Keratinocyte (primary cell): ENCODE results near the gene VAT1L.

Source experiments
- CTCF ChIP-seq, 3 experiments: IDR thresholded peaks in 1 of 3; conservative IDR thresholded peaks in 1 of 3; optimal IDR thresholded peaks in 1 of 3; 2 replicates in 2 of 3; 3 replicates in 1 of 3; pipeline versions ENCODE3 to v1.5.1; 2011; ENCODE audit warnings: low read length in 3 of 3, mild to moderate bottlenecking in 3 of 3, moderate library complexity in 2 of 3, control low read depth in 1 of 3, inconsistent platforms in 1 of 3; ENCODE audit not compliant: insufficient read depth in 2 of 3; ENCODE audit errors: extremely low read depth in 1 of 3
- EZH2 ChIP-seq: IDR thresholded peaks from one replicate; pipeline ENCODE4 v1.6.1; 2012; ENCODE audit warnings: inconsistent platforms, mild to moderate bottlenecking, low read length, moderate library complexity

- TF ChIP-seq EZH2: no peak
- TF ChIP-seq CTCF (optimal IDR thresholded peaks at IDR 0.05 in 1 of 3, IDR thresholded peaks at IDR 0.05 in 1 of 3, conservative IDR thresholded peaks at IDR 0.05 in 1 of 3; ENCODE audit: extremely low read depth in 1 of 3, insufficient read depth in 2 of 3, low read length in 3 of 3): no peak
These were observed 45.7 kb downstream of the VAT1L start for GRCh38 chr16:77833921-77834634.
